ENCODE measurements around the gene NXPH3. TPM values are rescaled to one million over a fixed set of nuclear protein-coding genes. Genes with fewer than 3 reads are reported as not detected.
"Not testable (repeated sequence)": the region's sequence is repeated elsewhere in the genome, so short reads cannot be mapped to it uniquely, and the experiment has no call there.

Gene NXPH3
- total and polyA plus RNA-seq, 2 experiments from 2014 or later, result 0.30 to 1.4 TPM

GRCh38 chr17:49549691-49550678 lies 25.7 kb upstream of the NXPH3 start:
- Histone ChIP-seq H3K36me3 (ENCODE audit: low read depth) (no peaks in the 10 kb centered on the region), H3K9me2 (ENCODE audit: insufficient read depth) (no peaks in the 10 kb centered on the region), H3K9me3 (ENCODE audit: low read depth) (no peaks in the 10 kb centered on the region), H2AFZ (no peak overlapping the region), H4K20me1 (ENCODE audit: insufficient read depth) (no peaks in the 10 kb centered on the region), H3K79me2 (ENCODE audit: insufficient read depth) (no peaks in the 10 kb centered on the region), H3K4me3 (no peak overlapping the region), H3K4me1 (ENCODE audit: insufficient read depth) (no peaks in the 10 kb centered on the region), H3K27me3 (replicated peaks; ENCODE audit: insufficient read depth) (peaks cover 2% of the 10 kb centered on the region; the same call in 1 of the 2 replicates), H3K9ac (no peak overlapping the region), H3F3A (ENCODE audit: insufficient read depth) (no peaks in the 10 kb centered on the region), H3K4me2 (ENCODE audit: unreplicated experiment) (no peak overlapping the region), H3K27ac (no peak overlapping the region)
- WGBS, 2 experiments (ENCODE audit: low coverage in 1 of 2, low lambda C conversion rate in 2 of 2, missing lambda C conversion rate in 2 of 2), result 81 to 83% methylated on average over 20 of the region's 20 CpGs
- DNase-seq, result no peak
- in situ Hi-C loops (cut with MboI), result loop anchor here (5.0 to 25.0 kb wide), 3 partner anchors 113 to 437 kb away; partner anchors contain the start of gene DLX3
- TF ChIP-seq EZH2 (IDR thresholded peaks at IDR 0.05; ENCODE audit: insufficient read depth, poor library complexity, severe bottlenecking) (no peak), EZH2phosphoT487 (IDR thresholded peaks at IDR 0.05; ENCODE audit: insufficient read depth, low read depth) (no peak)

- H3K4me3 ChIP-seq; H3K4me2 ChIP-seq (ENCODE audit: unreplicated experiment); DNase-seq; H3K27me3 ChIP-seq (replicated peaks; ENCODE audit: insufficient read depth); H3F3A ChIP-seq (ENCODE audit: insufficient read depth); H2AFZ ChIP-seq; H3K27ac ChIP-seq; H3K4me1 ChIP-seq (ENCODE audit: insufficient read depth); H3K9ac ChIP-seq; H3K36me3 ChIP-seq (ENCODE audit: low read depth); H4K20me1 ChIP-seq (ENCODE audit: insufficient read depth); H3K9me3 ChIP-seq (ENCODE audit: low read depth); H3K9me2 ChIP-seq (ENCODE audit: insufficient read depth); H3K79me2 ChIP-seq (ENCODE audit: insufficient read depth): not testable (repeated sequence)
- in situ Hi-C loops (cut with MboI), result loop anchor here (10.0 to 25.0 kb wide), 2 partner anchors 236 to 437 kb away; partner anchors contain the start of gene DLX3
- 91 to 92% methylated on average over 5 to 9 of the region's 9 CpGs for WGBS, 2 experiments (ENCODE audit: low coverage in 1 of 2, low lambda C conversion rate in 2 of 2, missing lambda C conversion rate in 2 of 2)
These were observed 24.9 kb upstream of the NXPH3 start for GRCh38 chr17:49550764-49551163.

- Histone ChIP-seq H3K79me2 (ENCODE audit: insufficient read depth) (no peaks in the 10 kb centered on the region), H3K4me1 (ENCODE audit: insufficient read depth) (no peaks in the 10 kb centered on the region), H3K4me2 (ENCODE audit: unreplicated experiment) (no peak overlapping the region), H2AFZ (no peak overlapping the region), H3K27me3 (replicated peaks; ENCODE audit: insufficient read depth) (peaks cover 2% of the 10 kb centered on the region; the same call in 1 of the 2 replicates), H3K27ac (no peak overlapping the region), H3F3A (ENCODE audit: insufficient read depth) (no peaks in the 10 kb centered on the region), H3K4me3 (no peak overlapping the region), H3K9me2 (ENCODE audit: insufficient read depth) (no peaks in the 10 kb centered on the region), H3K9ac (no peak overlapping the region), H4K20me1 (ENCODE audit: insufficient read depth) (no peaks in the 10 kb centered on the region), H3K36me3 (ENCODE audit: low read depth) (no peaks in the 10 kb centered on the region), H3K9me3 (ENCODE audit: low read depth) (no peaks in the 10 kb centered on the region)
- no peak for DNase-seq
- in situ Hi-C loops (cut with MboI), result loop anchor here (10.0 to 25.0 kb wide), 2 partner anchors 237 to 436 kb away; partner anchors contain the start of gene DLX3
- WGBS, 2 experiments (ENCODE audit: low coverage in 1 of 2, low lambda C conversion rate in 2 of 2, missing lambda C conversion rate in 2 of 2), result 67 to 77% methylated on average over 9 to 12 of the region's 12 CpGs
- TF ChIP-seq EZH2 (IDR thresholded peaks at IDR 0.05; ENCODE audit: insufficient read depth, poor library complexity, severe bottlenecking) (no peak), EZH2phosphoT487 (IDR thresholded peaks at IDR 0.05; ENCODE audit: insufficient read depth, low read depth) (no peak)
These were observed 24.2 kb upstream of the NXPH3 start for GRCh38 chr17:49551221-49552069.

- in situ Hi-C loops (cut with MboI), result loop anchor here (10.0 to 25.0 kb wide), 2 partner anchors 237 to 435 kb away; partner anchors contain the start of gene DLX3
These were observed 23.5 kb upstream of the NXPH3 start for GRCh38 chr17:49552070-49552751.

More at GRCh38 chr17:49552070-49552751, 23.5 kb upstream of the NXPH3 start:
- no peaks in the 10 kb centered on the region for H3K36me3 ChIP-seq (ENCODE audit: low read depth)
- no peaks in the 10 kb centered on the region for H4K20me1 ChIP-seq (ENCODE audit: insufficient read depth)
- WGBS, 2 experiments (ENCODE audit: low coverage in 1 of 2, low lambda C conversion rate in 2 of 2, missing lambda C conversion rate in 2 of 2), result 70 to 72% methylated on average over 23 to 27 of the region's 27 CpGs
- H3K4me3 ChIP-seq, result no peak overlapping the region
- no peak overlapping the region for H3K9ac ChIP-seq
- H3K4me2 ChIP-seq (ENCODE audit: unreplicated experiment), result no peak overlapping the region
- DNase-seq, result peak; percentile 52
- no peaks in the 10 kb centered on the region for H3K9me3 ChIP-seq (ENCODE audit: low read depth)
- no peaks in the 10 kb centered on the region for H3K79me2 ChIP-seq (ENCODE audit: insufficient read depth)
- H3K27me3 ChIP-seq (replicated peaks; ENCODE audit: insufficient read depth), result peaks cover 2% of the 10 kb centered on the region; the same call in 1 of the 2 replicates
- no peak overlapping the region for H3K27ac ChIP-seq
- no peaks in the 10 kb centered on the region for H3K9me2 ChIP-seq (ENCODE audit: insufficient read depth)
- TF ChIP-seq EZH2 (IDR thresholded peaks at IDR 0.05; ENCODE audit: insufficient read depth, poor library complexity, severe bottlenecking), result no peak
- TF ChIP-seq EZH2phosphoT487 (IDR thresholded peaks at IDR 0.05; ENCODE audit: insufficient read depth, low read depth), result no peak
- H3F3A ChIP-seq (ENCODE audit: insufficient read depth), result no peaks in the 10 kb centered on the region
- no peaks in the 10 kb centered on the region for H3K4me1 ChIP-seq (ENCODE audit: insufficient read depth)
- no peak overlapping the region for H2AFZ ChIP-seq
